ENCODE measurements around the gene ELMO1. TPM values are rescaled to one million over a fixed set of nuclear protein-coding genes. Genes with fewer than 3 reads are reported as not detected.

ELMO1 gene
- total and polyA plus RNA-seq, 12 donors: 7.5 to 46.8 (median 14.9) TPM

GRCh38 chr7:36942025-36942424, 506.6 kb downstream of the ELMO1 start:
- Histone ChIP-seq H3K27me3 (no peaks in the 10 kb centered on the region), H3K9me3 (replicated peaks in 1 of 3) (peaks cover 0 to 17% (median 0%) of the 10 kb centered on the region in 3 donors), H3K4me3 (no peak overlapping the region), H3K4me1 (replicated peaks in 1 of 2) (no peaks in the 10 kb centered on the region), H3K27ac (no peak overlapping the region), H3K36me3 (replicated peaks in 1 of 2) (no peaks in the 10 kb centered on the region)
- no peak for DNase-seq
- intact Hi-C loops (cut with DNase I): no loop called here
- TF ChIP-seq CTCF (IDR thresholded peaks at IDR 0.05) (no peak), POLR2A (IDR thresholded peaks at IDR 0.05) (no peak)
- 81 to 86% (median 83%) methylated on average over 3 of the region's 3 CpGs for WGBS, 4 donors

- Histone ChIP-seq H3K4me3 (no peak overlapping the region), H3K36me3 (replicated peaks in 1 of 2) (no peaks in the 10 kb centered on the region), H3K9me3 (replicated peaks in 1 of 3) (peaks cover 0 to 19% (median 0%) of the 10 kb centered on the region in 3 donors), H3K4me1 (replicated peaks in 1 of 2) (no peaks in the 10 kb centered on the region), H3K27ac (no peak overlapping the region), H3K27me3 (no peaks in the 10 kb centered on the region)
- DNase-seq: no peak
- 48 to 75% (median 63%) methylated on average over 1 of the region's 1 CpG for WGBS, 4 donors
- intact Hi-C loops (cut with DNase I): no loop called here
- TF ChIP-seq CTCF (IDR thresholded peaks at IDR 0.05): no peak
- TF ChIP-seq POLR2A (IDR thresholded peaks at IDR 0.05): no peak
These were observed 507.3 kb downstream of the ELMO1 start for GRCh38 chr7:36941359-36941758.

DNA sequence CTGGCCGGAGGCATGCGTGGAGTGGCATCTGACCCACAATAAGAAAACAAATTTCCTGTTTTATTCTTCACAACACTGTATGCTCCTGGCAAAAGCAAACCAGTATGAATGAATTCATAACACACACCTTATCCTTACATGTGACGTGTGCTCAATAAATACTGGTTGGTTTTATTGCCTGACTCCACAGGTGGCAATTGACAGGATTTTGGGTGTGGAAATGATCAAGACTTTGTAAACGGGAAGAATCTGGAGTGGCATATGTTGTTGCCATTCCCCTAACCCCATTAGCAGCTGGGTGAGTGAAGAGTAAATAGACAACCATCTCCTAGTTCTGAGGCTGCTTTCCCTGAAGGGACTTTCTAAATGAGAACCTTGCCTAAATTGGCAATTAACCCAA, 508.8 kb downstream of the ELMO1 start:
- WGBS, 4 donors: 78 to 88% (median 84%) methylated on average over 4 of the region's 4 CpGs
- Histone ChIP-seq H3K27me3 (no peaks in the 10 kb centered on the region), H3K4me3 (no peak overlapping the region), H3K27ac (no peak overlapping the region), H3K4me1 (replicated peaks in 1 of 2) (no peaks in the 10 kb centered on the region), H3K9me3 (replicated peaks in 1 of 3) (peaks cover 0 to 19% (median 0%) of the 10 kb centered on the region in 3 donors), H3K36me3 (replicated peaks in 1 of 2) (no peaks in the 10 kb centered on the region)
- TF ChIP-seq POLR2A (IDR thresholded peaks at IDR 0.05) (no peak), CTCF (IDR thresholded peaks at IDR 0.05) (no peak)
- no peak for DNase-seq
- intact Hi-C loops (cut with DNase I): no loop called here

GRCh38 chr7:36937754-36938563, 510.7 kb downstream of the ELMO1 start:
- no peaks in the 10 kb centered on the region for H3K27me3 ChIP-seq
- no peak for DNase-seq
- WGBS, 4 donors: 95 to 100% (median 97%) methylated on average over 2 of the region's 2 CpGs
- H3K36me3 ChIP-seq (replicated peaks in 1 of 2): no peaks in the 10 kb centered on the region
- no peak overlapping the region for H3K27ac ChIP-seq
- no peak for TF ChIP-seq CTCF (IDR thresholded peaks at IDR 0.05)
- TF ChIP-seq POLR2A (IDR thresholded peaks at IDR 0.05): no peak
- peaks cover 0 to 19% (median 0%) of the 10 kb centered on the region in 3 donors for H3K9me3 ChIP-seq (replicated peaks in 1 of 3)
- H3K4me1 ChIP-seq (replicated peaks in 1 of 2): no peaks in the 10 kb centered on the region
- H3K4me3 ChIP-seq: no peak overlapping the region
- intact Hi-C loops (cut with DNase I): no loop called here

All from adrenal gland (tissue), 12 donors.